Epithelial cell of esophagus (primary cell): ENCODE data around the gene AMIGO3.

Experiments
- DNase-seq: peaks from one replicate; pipeline ENCODE4 v3.0.0; 2010; ENCODE audit warnings: low read depth
- H3K4me3 ChIP-seq: 2 replicates; pipeline ENCODE4 v1.5.1; 2011; ENCODE audit warnings: mild to moderate bottlenecking, low read length, control low read depth
- CTCF ChIP-seq: IDR thresholded peaks from 2 replicates; pipeline ENCODE4 v1.5.1; 2011; ENCODE audit warnings: low read depth, mild to moderate bottlenecking, low read length, control low read depth, inconsistent platforms; ENCODE audit not compliant: insufficient read depth; ENCODE audit errors: missing control alignments

The AMIGO3 gene

GRCh38 chr3:49716691-49717210 lies 2.7 kb downstream of the AMIGO3 start:
- H3K4me3 ChIP-seq = no peak overlapping the region
- no peak for TF ChIP-seq CTCF
- DNase-seq = no peak

DNA sequence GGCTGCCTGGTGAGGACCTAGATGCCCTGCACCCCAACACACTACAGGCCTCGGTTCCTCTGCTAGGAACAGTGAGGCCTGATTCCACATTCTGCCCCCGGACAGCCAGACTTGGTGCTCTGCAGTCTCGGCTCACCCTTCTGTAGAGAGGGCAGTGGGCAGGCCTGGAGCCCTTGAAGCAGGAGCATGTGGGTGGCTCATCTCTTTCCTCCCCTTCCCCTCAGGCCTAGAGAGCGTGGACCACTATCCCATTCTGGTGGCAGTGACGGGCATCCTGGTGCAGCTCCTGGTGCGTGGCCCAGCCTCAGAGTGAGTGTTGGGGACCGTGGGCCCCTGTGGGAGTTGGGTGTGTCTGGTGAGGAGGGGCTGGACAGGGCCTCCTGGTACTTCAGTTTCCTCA lies 3.3 kb downstream of the AMIGO3 start:
- no peak overlapping the region for H3K4me3 ChIP-seq
- no peak for TF ChIP-seq CTCF
- no peak for DNase-seq

DNA sequence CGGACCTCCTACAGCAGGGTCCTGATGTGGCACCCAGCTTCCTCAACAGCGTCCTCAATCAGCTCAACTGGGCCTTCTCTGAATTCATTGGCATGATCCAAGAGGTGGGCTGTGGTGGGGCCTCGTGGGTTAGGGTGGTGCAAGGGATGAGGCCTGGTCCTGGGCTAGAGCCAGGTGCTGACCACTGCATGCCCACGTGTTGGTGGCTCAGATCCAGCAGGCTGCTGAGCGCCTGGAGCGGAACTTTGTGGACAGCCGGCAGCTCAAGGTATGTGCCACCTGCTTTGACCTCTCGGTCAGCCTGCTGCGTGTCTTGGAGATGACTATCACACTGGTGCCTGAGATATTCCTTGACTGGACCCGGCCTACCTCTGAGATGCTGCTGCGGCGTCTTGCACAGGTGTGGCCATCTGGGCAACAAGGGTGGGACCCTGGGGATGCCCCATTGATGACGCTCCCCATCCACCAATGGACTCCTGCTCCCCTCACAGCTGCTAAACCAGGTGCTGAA lies 3.8 kb downstream of the AMIGO3 start:
- no peak for TF ChIP-seq CTCF
- no peak overlapping the region for H3K4me3 ChIP-seq
- DNase-seq = no peak

GRCh38 chr3:49714728-49715550 lies 4.5 kb downstream of the AMIGO3 start:
- TF ChIP-seq CTCF = no peak
- H3K4me3 ChIP-seq = no peak overlapping the region
- no peak for DNase-seq

GRCh38 chr3:49713336-49714105 lies 6.0 kb downstream of the AMIGO3 start:
- no peak overlapping the region for H3K4me3 ChIP-seq
- no peak for DNase-seq
- no peak for TF ChIP-seq CTCF

DNA sequence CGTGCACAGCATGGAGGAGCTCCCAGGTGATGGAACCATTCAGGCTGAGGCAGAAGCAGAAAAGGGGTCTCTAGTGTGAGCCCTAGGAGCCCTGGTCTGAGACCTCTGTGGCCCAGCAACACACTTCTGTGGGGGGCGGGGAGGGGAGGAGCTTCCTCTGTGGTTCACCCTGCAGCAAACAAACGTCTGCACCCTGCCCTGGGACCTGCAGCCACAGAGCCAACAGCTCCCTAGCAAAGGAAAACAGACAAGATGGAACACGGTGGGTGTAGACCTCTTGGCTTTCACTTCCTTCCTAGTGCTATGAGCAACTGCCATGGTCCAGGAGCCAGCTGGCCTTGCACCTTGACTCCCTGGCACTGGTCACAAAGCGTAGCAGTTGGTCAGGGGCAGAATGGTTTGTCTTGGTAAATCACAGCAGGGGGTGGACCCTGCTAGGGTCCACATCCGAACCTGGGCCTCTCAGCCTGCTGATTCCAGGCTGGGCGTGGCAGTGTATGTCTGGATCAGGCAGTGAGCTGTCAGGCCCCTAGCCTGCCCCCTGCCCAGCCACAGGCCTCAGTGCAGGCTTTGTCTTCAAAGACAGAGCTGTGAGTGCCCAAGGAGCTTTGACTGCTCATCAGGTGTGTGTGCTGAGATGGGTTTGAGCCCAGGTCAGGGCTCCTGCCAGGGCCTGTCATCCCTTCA lies 6.7 kb downstream of the AMIGO3 start:
- no peak for TF ChIP-seq CTCF
- H3K4me3 ChIP-seq = no peak overlapping the region
- DNase-seq = no peak
